ENCODE results near the gene KRI1.

Gene KRI1

DNA sequence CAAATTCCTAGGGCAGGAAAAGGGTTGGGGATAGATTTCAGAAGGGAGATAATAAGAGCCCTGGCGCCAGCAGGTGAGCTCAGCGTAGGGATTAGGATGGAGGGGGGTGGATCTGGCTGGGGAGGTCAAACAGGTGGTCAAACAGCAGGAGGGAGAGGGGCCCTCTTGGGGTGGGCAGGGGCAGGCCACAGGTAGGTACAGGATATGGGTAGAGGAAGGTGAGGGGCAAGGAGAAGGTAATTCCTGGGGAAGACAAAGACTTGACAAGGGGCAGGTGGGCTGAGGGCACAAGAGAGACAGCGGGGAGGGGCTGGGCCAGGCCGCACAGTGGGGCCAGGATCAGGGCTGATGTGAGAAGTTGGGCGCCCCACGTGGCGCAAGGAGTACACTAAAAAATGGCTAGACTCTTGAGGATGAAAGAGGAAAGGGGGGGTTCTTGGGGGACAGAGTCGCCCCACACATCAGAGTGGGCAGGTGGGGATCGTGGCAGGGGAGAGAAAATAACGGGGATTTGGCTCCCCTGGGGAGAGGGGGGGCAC is 713 bp downstream of the KRI1 start:
- peak; percentile 24 for DNase-seq

DNA sequence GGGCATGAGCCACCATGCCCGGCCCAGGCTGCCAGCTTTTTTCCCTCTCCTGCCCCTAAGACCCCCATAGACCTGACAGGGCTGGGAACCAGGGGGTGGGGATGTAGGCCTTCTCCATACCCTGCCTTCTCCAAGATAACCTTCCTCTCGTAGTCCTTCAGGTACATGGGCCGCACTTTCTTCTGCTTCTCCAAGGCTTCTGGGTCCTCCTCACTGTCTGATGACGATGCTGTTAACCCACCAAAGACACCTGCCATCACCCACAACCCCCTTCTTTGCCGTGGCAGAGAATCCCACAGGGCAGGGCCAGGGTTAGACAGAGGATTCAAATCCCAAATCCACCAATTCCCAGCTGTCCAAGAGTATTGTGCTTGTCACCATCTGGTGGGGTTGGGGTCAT is 3.2 kb downstream of the KRI1 start:
- peaks cover 27% of the 10 kb centered on the region for H3K36me3 ChIP-seq (replicated peaks)
- TF ChIP-seq, protein P1, sequence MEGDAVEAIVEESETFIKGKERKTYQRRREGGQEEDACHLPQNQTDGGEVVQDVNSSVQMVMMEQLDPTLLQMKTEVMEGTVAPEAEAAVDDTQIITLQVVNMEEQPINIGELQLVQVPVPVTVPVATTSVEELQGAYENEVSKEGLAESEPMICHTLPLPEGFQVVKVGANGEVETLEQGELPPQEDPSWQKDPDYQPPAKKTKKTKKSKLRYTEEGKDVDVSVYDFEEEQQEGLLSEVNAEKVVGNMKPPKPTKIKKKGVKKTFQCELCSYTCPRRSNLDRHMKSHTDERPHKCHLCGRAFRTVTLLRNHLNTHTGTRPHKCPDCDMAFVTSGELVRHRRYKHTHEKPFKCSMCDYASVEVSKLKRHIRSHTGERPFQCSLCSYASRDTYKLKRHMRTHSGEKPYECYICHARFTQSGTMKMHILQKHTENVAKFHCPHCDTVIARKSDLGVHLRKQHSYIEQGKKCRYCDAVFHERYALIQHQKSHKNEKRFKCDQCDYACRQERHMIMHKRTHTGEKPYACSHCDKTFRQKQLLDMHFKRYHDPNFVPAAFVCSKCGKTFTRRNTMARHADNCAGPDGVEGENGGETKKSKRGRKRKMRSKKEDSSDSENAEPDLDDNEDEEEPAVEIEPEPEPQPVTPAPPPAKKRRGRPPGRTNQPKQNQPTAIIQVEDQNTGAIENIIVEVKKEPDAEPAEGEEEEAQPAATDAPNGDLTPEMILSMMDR (IDR thresholded peaks at IDR 0.05; ENCODE audit: low read depth, low read length, missing control alignments): no peak

More for the DNA sequence above, 713 bp downstream of the KRI1 start:
- TF ChIP-seq, protein P1 (IDR thresholded peaks at IDR 0.05; ENCODE audit: low read depth, low read length, missing control alignments): peak; percentile 57
- no peaks in the 10 kb centered on the region for H3K27me3 ChIP-seq (replicated peaks)
- in situ Hi-C loops (cut with HindIII; ENCODE audit: low pct_ligation_motif_present, low sequenced_read_pairs): no loop called here
- peaks cover 12% of the 10 kb centered on the region for H3K36me3 ChIP-seq (replicated peaks)
- H3K27ac ChIP-seq: peak overlapping the region; percentile 17
- H3K4me3 ChIP-seq (ENCODE audit: low read depth, low read length): peak overlapping the region; percentile 90

DNA sequence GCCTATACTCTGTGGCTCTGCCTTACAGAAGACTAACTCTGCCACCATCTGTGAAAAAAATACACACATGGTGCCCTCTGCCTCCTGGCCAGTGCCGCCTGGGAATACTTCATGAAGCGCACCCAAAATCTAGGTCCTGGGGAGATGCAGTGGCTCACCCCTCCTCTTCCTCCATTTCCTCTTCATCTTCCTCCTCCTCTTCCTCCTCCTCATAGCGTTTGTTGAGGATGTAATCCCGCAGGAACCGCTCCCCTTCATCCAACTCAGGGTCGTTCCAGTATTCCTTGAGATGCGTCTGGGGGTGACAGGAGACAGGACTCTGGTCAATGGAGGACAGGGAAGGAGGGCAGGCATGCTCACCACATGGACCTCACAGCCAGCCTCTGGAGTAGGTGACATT is 5.7 kb downstream of the KRI1 start:
- no peaks in the 10 kb centered on the region for H3K27me3 ChIP-seq (replicated peaks)
- H3K27ac ChIP-seq: no peak overlapping the region
- TF ChIP-seq, protein P1 (IDR thresholded peaks at IDR 0.05; ENCODE audit: low read depth, low read length, missing control alignments): no peak
- no peak overlapping the region for H3K4me3 ChIP-seq (ENCODE audit: low read depth, low read length)
- in situ Hi-C loops (cut with HindIII; ENCODE audit: low pct_ligation_motif_present, low sequenced_read_pairs): no loop called here
- peaks cover 46% of the 10 kb centered on the region for H3K36me3 ChIP-seq (replicated peaks)
- DNase-seq: no peak

More for the DNA sequence above, 3.2 kb downstream of the KRI1 start:
- H3K27ac ChIP-seq: no peak overlapping the region
- no peaks in the 10 kb centered on the region for H3K27me3 ChIP-seq (replicated peaks)
- in situ Hi-C loops (cut with HindIII; ENCODE audit: low pct_ligation_motif_present, low sequenced_read_pairs): no loop called here
- no peak overlapping the region for H3K4me3 ChIP-seq (ENCODE audit: low read depth, low read length)
- DNase-seq: no peak

DNA sequence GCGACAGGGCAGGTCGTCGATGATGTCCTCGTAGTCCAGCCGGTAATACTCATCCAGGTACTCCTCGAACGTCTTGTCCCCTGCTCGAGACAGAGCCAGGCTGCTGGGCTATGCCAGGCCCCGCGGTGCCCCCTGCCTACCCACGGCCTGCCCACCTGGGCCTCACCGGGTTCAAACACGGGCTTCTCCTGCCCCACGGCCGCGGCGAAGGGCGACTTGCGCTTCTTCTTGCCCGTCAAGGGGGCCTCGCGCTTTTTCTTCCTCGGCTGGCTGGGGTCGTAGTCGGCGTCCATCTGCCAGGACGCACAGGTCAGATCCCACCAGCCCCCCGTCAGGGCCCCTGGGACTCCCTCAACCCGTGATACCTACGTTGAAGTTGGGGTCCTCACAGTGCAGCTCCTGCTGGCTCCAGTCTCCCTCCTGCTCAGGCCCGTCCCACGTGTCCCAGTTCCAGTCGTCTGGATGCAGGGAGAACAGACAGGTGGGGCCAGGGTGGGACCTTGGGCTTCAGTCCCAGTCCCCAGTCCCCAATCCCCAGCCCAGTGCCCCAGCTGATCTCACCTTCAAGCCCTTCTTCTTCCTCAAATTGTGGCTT is 8.1 kb downstream of the KRI1 start:
- DNase-seq: no peak
- Histone ChIP-seq H3K36me3 (replicated peaks) (peaks cover 70% of the 10 kb centered on the region), H3K27ac (no peak overlapping the region), H3K27me3 (replicated peaks) (no peaks in the 10 kb centered on the region), H3K4me3 (ENCODE audit: low read depth, low read length) (no peak overlapping the region)
- in situ Hi-C loops (cut with HindIII; ENCODE audit: low pct_ligation_motif_present, low sequenced_read_pairs): no loop called here
- TF ChIP-seq, protein P1 (IDR thresholded peaks at IDR 0.05; ENCODE audit: low read depth, low read length, missing control alignments): no peak

DNA sequence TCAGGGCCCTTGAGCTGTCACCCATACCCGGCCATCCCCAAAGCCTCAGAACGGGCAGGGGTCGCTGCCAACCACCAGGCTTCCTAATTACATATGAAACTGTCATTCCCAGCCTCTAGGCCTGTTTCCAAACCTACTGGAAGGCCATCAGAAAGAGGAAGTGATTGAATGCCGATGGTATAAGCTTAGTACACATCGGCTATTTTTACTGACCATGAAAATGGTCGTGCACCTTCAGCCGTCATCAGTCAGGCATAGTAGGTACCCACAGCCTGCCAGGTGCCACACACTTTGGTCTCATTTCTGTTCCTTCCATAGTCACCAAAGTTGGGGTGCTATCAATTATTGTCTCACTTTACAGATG is 10.2 kb downstream of the KRI1 start:
- Histone ChIP-seq H3K27me3 (replicated peaks) (no peaks in the 10 kb centered on the region), H3K4me3 (ENCODE audit: low read depth, low read length) (no peak overlapping the region), H3K27ac (no peak overlapping the region), H3K36me3 (replicated peaks) (peaks cover 71% of the 10 kb centered on the region)
- TF ChIP-seq, protein P1 (IDR thresholded peaks at IDR 0.05; ENCODE audit: low read depth, low read length, missing control alignments): no peak
- DNase-seq: no peak
- in situ Hi-C loops (cut with HindIII; ENCODE audit: low pct_ligation_motif_present, low sequenced_read_pairs): no loop called here

All from brain microvascular endothelial cell (primary cell).